Esophagus squamous epithelium (tissue), 4 donors: ENCODE results near the gene MLLT3.

Experiments used
- POLR2A ChIP-seq, 4 donors: fragments of 450-650 bp; IDR thresholded peaks; one replicate each; pipeline ENCODE4 v1.6.1; 2017; ENCODE audit warnings: antibody characterized with exemption in 4 of 4, mild to moderate bottlenecking in 4 of 4, moderate library complexity in 3 of 4
- TF ChIP-seq, protein P1 (sequence below), 6 experiments: fragments of 450-650 bp in 4 of 6; fragments of 200-600 bp in 2 of 6; sonication (generic) in 2 of 6; IDR thresholded peaks; one replicate each; pipeline ENCODE4 v1.5.1; 2016 to 2019; ENCODE audit warnings: antibody characterized with exemption in 6 of 6, mild to moderate bottlenecking in 4 of 6, moderate library complexity in 4 of 6

DNA sequence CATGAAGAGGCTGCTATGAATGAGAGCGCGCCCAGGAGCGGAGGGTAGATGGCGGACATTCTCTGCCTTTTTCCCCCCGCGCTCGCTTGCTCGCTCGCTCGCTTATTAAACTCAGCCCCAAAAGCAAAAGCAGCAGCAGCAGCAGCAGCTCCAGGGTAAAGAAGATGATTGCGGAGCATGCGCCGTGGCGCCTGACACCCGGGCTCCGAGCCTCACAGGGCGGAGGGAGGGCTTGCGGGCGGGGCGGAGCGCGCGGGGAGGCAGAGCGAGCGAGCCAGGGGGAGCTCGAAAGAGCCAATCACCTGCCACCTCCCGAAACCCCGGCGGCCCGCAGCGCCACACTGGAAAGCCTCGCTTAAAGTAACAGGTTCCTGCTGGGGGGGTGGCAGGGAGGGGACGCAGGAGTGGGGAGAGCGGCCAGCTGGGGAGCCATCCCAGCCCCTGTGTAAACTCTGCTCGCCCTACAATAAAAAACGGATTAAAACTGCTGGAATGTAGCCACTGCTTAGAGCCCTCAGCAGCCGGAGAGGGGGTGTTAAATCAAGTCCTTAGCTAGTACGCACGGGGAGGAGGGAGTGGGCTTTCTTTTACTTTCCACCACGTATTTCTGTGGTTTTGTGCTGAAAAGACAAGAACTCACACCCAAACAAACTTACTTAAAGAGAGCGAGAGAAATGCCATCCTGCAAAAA is at the start of gene MLLT3:
- TF ChIP-seq, protein P1, sequence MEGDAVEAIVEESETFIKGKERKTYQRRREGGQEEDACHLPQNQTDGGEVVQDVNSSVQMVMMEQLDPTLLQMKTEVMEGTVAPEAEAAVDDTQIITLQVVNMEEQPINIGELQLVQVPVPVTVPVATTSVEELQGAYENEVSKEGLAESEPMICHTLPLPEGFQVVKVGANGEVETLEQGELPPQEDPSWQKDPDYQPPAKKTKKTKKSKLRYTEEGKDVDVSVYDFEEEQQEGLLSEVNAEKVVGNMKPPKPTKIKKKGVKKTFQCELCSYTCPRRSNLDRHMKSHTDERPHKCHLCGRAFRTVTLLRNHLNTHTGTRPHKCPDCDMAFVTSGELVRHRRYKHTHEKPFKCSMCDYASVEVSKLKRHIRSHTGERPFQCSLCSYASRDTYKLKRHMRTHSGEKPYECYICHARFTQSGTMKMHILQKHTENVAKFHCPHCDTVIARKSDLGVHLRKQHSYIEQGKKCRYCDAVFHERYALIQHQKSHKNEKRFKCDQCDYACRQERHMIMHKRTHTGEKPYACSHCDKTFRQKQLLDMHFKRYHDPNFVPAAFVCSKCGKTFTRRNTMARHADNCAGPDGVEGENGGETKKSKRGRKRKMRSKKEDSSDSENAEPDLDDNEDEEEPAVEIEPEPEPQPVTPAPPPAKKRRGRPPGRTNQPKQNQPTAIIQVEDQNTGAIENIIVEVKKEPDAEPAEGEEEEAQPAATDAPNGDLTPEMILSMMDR (IDR thresholded peaks at IDR 0.05) = peak in 2 of 6 experiments; percentile 11 to 36
- TF ChIP-seq POLR2A (IDR thresholded peaks at IDR 0.05) = peak in 2 of 4 donors; percentile 45 to 77
